Measurements from ENCODE around the gene NEK1. TPM values are rescaled to one million over a fixed set of nuclear protein-coding genes. Genes with fewer than 3 reads are reported as not detected.

Gene NEK1
- total RNA-seq, 1 experiment from 2014 or later, result 8.7 TPM

DNA sequence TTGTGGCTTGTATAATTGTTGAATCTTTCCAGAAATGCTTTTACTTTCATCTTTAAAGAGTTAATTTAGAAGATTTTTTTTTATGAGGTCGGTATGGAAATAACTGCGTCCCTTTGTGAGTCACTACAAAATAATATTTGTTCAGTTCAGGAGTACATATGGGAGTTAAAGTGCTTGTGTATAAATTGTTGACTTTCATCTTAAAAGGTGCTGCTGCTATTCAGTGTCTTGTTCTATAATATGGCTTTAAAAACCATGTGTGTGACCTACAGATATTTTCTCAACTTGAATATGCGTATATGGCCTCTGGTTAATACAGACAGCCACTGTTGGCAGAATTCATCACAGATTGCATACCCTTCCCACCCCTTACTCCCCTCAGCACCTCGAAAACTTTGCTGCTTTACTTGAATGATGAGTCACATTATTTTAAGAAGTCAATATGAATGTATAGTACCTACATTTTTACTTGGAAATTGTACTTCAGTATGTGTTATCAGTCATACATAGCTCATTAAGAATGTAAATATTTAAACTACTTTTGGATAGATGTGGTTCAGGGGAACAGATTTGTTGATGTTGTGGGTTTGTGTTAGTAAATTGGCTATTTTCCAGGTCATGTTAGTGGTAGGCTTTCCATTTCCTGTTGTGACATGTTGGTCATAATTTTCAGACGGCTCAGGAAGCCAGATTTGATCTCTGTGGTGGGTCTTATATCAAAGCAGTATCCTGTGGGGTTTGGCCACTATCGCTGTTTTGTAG lies 9.5 kb upstream of the NEK1 start:
- BruUV-seq (replicated peaks), result no TSS peak
- ChIA-PET POLR2A (no interaction called here), CTCF (no interaction called here)
- TF ChIP-seq, protein P1, sequence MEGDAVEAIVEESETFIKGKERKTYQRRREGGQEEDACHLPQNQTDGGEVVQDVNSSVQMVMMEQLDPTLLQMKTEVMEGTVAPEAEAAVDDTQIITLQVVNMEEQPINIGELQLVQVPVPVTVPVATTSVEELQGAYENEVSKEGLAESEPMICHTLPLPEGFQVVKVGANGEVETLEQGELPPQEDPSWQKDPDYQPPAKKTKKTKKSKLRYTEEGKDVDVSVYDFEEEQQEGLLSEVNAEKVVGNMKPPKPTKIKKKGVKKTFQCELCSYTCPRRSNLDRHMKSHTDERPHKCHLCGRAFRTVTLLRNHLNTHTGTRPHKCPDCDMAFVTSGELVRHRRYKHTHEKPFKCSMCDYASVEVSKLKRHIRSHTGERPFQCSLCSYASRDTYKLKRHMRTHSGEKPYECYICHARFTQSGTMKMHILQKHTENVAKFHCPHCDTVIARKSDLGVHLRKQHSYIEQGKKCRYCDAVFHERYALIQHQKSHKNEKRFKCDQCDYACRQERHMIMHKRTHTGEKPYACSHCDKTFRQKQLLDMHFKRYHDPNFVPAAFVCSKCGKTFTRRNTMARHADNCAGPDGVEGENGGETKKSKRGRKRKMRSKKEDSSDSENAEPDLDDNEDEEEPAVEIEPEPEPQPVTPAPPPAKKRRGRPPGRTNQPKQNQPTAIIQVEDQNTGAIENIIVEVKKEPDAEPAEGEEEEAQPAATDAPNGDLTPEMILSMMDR (IDR thresholded peaks at IDR 0.05; ENCODE audit: insufficient read depth in 1 of 2, low read depth in 1 of 2, low read length in 1 of 2, severe bottlenecking in 1 of 2, unreplicated experiment in 1 of 2), result no peak
- H3K36me3 ChIP-seq (ENCODE audit: control insufficient read depth, insufficient read depth, low read length), result no peaks in the 10 kb centered on the region
- no peak for DNase-seq
- peaks cover 9% of the 10 kb centered on the region for H3K36me3 Mint-ChIP-seq (ENCODE audit: insufficient read depth, unreplicated experiment)
- no peaks in the 10 kb centered on the region for H3K9me3 Mint-ChIP-seq (ENCODE audit: unreplicated experiment)
- H3K4me1 Mint-ChIP-seq (ENCODE audit: low read depth, unreplicated experiment), result no peaks in the 10 kb centered on the region
- intact Hi-C loops (cut with micrococcal nuclease; ENCODE audit: unreplicated experiment), result loop anchor here (2.0 to 5.0 kb wide), 2 partner anchors 13 to 550 kb away; no protein-coding TSS in a partner anchor
- peaks cover 19% of the 10 kb centered on the region for H3K4me1 ChIP-seq
- H3K9me3 ChIP-seq, result no peaks in the 10 kb centered on the region
- no peak overlapping the region for H3K27ac Mint-ChIP-seq (ENCODE audit: unreplicated experiment)
- H3K27me3 ChIP-seq (replicated peaks; ENCODE audit: control insufficient read depth, insufficient read depth, low read length), result no peaks in the 10 kb centered on the region
- H3K4me3 ChIP-seq (ENCODE audit: low read depth, low read length), result peak overlapping the region; percentile 62
- H3K27me3 Mint-ChIP-seq (ENCODE audit: insufficient read depth, unreplicated experiment), result no peaks in the 10 kb centered on the region
- H3K4me3 Mint-ChIP-seq (ENCODE audit: unreplicated experiment), result peak overlapping the region; percentile 84

DNA sequence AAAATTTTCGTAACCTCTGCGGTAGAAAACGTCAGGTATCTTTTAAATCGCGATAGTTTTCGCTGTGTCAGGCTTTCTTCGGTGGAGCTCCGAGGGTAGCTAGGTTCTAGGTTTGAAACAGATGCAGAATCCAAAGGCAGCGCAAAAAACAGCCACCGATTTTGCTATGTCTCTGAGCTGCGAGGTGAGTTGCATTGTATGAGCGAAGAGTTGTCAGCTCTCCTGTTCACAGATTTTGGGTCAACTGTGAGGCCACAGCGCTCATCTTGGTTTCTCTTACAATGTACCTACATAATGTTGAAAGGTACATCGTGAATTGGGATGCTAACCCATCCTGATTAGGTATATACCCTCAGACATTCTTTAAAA lies 8.5 kb upstream of the NEK1 start:
- POLR2A ChIA-PET, result interaction anchor here (2.2 kb wide), 1 partner anchor 39 kb away, joined by 19 read pairs; no protein-coding TSS in a partner anchor
- Histone ChIP-seq H3K27me3 (replicated peaks; ENCODE audit: control insufficient read depth, insufficient read depth, low read length) (no peaks in the 10 kb centered on the region), H3K4me1 (peaks cover 19% of the 10 kb centered on the region), H3K36me3 (ENCODE audit: control insufficient read depth, insufficient read depth, low read length) (no peaks in the 10 kb centered on the region), H3K4me3 (ENCODE audit: low read depth, low read length) (peak overlapping the region; percentile 62), H3K9me3 (no peaks in the 10 kb centered on the region)
- intact Hi-C loops (cut with micrococcal nuclease; ENCODE audit: unreplicated experiment), result loop anchor here (1.0 to 5.0 kb wide), 4 partner anchors 9 to 549 kb away; partner anchors contain the start of gene NEK1
- Mint-ChIP-seq H3K36me3 (ENCODE audit: insufficient read depth, unreplicated experiment) (peaks cover 9% of the 10 kb centered on the region), H3K4me1 (ENCODE audit: low read depth, unreplicated experiment) (no peaks in the 10 kb centered on the region), H3K9me3 (ENCODE audit: unreplicated experiment) (no peaks in the 10 kb centered on the region), H3K4me3 (ENCODE audit: unreplicated experiment) (peak overlapping the region; percentile 84), H3K27ac (ENCODE audit: unreplicated experiment) (peak overlapping the region; percentile 95), H3K27me3 (ENCODE audit: insufficient read depth, unreplicated experiment) (no peaks in the 10 kb centered on the region)
- BruUV-seq (replicated peaks), result TSS peak; percentile 80
- DNase-seq, result peak in 1 of 2 experiments; percentile 15
- CTCF ChIA-PET, result no interaction called here
- TF ChIP-seq, protein P1 (IDR thresholded peaks at IDR 0.05; ENCODE audit: insufficient read depth in 1 of 2, low read depth in 1 of 2, low read length in 1 of 2, severe bottlenecking in 1 of 2, unreplicated experiment in 1 of 2), result no peak

DNA sequence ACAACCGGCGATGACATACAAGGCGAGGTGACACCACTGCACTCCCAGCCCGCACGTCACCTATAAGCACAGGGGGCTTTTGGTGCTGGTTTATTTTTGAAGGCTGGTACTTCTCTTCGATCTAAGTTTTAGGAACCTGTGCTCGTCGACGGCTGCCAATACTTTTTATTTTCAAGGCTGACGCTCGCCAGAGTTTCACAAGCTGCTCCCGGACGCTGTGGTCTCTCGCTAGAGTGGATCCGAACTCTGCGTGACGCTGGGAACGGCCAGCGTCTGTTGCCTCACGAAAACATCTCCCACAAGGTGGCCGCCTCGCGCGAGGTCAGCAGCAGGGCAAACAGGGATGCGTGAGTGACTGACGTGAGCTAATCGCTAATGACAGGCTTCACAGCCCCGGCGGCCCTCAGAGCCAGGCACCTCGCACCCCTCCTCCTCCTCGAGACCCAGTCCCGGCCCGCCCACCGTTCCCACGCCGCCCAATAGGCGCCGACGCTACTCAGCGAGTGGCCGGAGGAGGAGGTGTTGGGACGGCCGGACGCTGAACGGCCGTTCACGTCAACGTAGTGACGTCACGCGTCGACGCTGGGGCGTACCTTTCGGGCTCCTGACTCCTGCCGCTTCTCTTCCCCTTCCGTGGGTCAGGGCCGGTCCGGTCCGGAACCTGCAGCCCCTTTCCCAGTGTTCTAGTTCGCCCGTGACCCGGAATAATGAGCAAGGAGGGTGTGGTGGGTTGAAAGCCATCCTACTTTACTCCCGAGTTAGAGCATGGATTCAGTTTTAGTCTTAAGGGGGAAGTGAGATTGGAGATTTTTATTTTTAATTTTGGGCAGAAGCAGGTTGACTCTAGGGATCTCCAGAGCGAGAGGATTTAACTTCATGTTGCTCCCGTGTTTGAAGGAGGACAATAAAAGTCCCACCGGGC lies 7.8 kb upstream of the NEK1 start, which contains the start of gene CLCN3:
TSS of gene CLCN3 (plus strand) at position 621 of the 922 bp plus-strand sequence. CDS start 15,351 bp downstream, outside the sequence.
- H3K4me1 ChIP-seq, result peaks cover 19% of the 10 kb centered on the region
- no peaks in the 10 kb centered on the region for H3K36me3 ChIP-seq (ENCODE audit: control insufficient read depth, insufficient read depth, low read length)
- intact Hi-C loops (cut with micrococcal nuclease; ENCODE audit: unreplicated experiment), result loop anchor here (1.0 to 5.0 kb wide), 4 partner anchors 8 to 548 kb away; partner anchors contain the start of gene NEK1
- H3K4me3 ChIP-seq (ENCODE audit: low read depth, low read length), result peak within 1 kb of the TSS; percentile 62
- H3K9me3 Mint-ChIP-seq (ENCODE audit: unreplicated experiment), result no peaks in the 10 kb centered on the region
- no peaks in the 10 kb centered on the region for H3K27me3 Mint-ChIP-seq (ENCODE audit: insufficient read depth, unreplicated experiment)
- peak; percentile 97 for DNase-seq
- peak within 1 kb of the TSS; percentile 84 for H3K4me3 Mint-ChIP-seq (ENCODE audit: unreplicated experiment)
- no TSS peak for BruUV-seq (replicated peaks)
- no peaks in the 10 kb centered on the region for H3K9me3 ChIP-seq
- H3K27ac Mint-ChIP-seq (ENCODE audit: unreplicated experiment), result peak within 1 kb of the TSS; percentile 95
- peaks cover 9% of the 10 kb centered on the region for H3K36me3 Mint-ChIP-seq (ENCODE audit: insufficient read depth, unreplicated experiment)
- no peaks in the 10 kb centered on the region for H3K4me1 Mint-ChIP-seq (ENCODE audit: low read depth, unreplicated experiment)
- CTCF ChIA-PET, result interaction anchor here (0.7 to 0.8 kb wide), 2 partner anchors 610 to 768 kb away, joined by 3 read pairs; partner anchors contain the start of gene CBR4
- no peaks in the 10 kb centered on the region for H3K27me3 ChIP-seq (replicated peaks; ENCODE audit: control insufficient read depth, insufficient read depth, low read length)
- TF ChIP-seq, protein P1 (IDR thresholded peaks at IDR 0.05; ENCODE audit: insufficient read depth in 1 of 2, low read depth in 1 of 2, low read length in 1 of 2, severe bottlenecking in 1 of 2, unreplicated experiment in 1 of 2), result no peak
- POLR2A ChIA-PET, result interaction anchor here (0.5 to 2.2 kb wide), 6 partner anchors 8 to 103 kb away, joined by 3 to 19 read pairs (median 4); partner anchors contain the start of gene NEK1
